Liver (tissue), 9 donors: Measurements from ENCODE around the gene COPB2. TPM values are rescaled to one million over a fixed set of nuclear protein-coding genes. Genes with fewer than 3 reads are reported as not detected.

Experiments
- DNase-seq: peaks from one replicate; pipeline ENCODE4 v3.0.0-alpha.2; 2017; ENCODE audit warnings: low spot score
- H3K27ac ChIP-seq, 2 donors: one replicate each; pipeline ENCODE4 v1.7.0; 2013; ENCODE audit warnings: inconsistent platforms in 2 of 2, low read length in 2 of 2, control low read depth in 1 of 2, low read depth in 1 of 2, mild to moderate bottlenecking in 1 of 2
- H3K27me3 ChIP-seq, 4 donors: one replicate each; pipeline versions ENCODE4 v1.6.1 to v1.7.0; 2013; ENCODE audit warnings: low read length in 3 of 4, inconsistent platforms in 1 of 4, mild to moderate bottlenecking in 1 of 4, moderate library complexity in 1 of 4; ENCODE audit not compliant: control insufficient read depth in 4 of 4, insufficient read depth in 4 of 4
- H3K36me3 ChIP-seq, 4 donors: one replicate each; pipeline versions ENCODE4 v1.6.1 to v1.7.0; 2013; ENCODE audit warnings: low read length in 3 of 4, mild to moderate bottlenecking in 3 of 4, low read depth in 1 of 4, moderate library complexity in 1 of 4; ENCODE audit not compliant: control insufficient read depth in 4 of 4, insufficient read depth in 3 of 4
- H3K4me1 ChIP-seq, 4 donors: one replicate each; pipeline versions ENCODE4 v1.6.1 to v1.7.0; 2013; ENCODE audit warnings: low read length in 3 of 4, mild to moderate bottlenecking in 3 of 4, moderate library complexity in 1 of 4; ENCODE audit not compliant: control insufficient read depth in 4 of 4, insufficient read depth in 4 of 4
- H3K4me3 ChIP-seq, 3 donors: one replicate each; pipeline versions ENCODE4 v1.6.1 to v1.7.0; 2013; ENCODE audit warnings: low read length in 3 of 3, control low read depth in 1 of 3, low read depth in 1 of 3, mild to moderate bottlenecking in 1 of 3
- H3K9ac ChIP-seq, 2 donors: one replicate each; pipeline ENCODE4 v1.7.0; 2013; ENCODE audit warnings: low read length in 2 of 2, mild to moderate bottlenecking in 2 of 2, moderate library complexity in 2 of 2, control low read depth in 1 of 2, low read depth in 1 of 2
- H3K9me3 ChIP-seq, 4 donors: one replicate each; pipeline versions ENCODE4 v1.6.1 to v1.7.0; 2013; ENCODE audit warnings: low read length in 3 of 4; ENCODE audit not compliant: control insufficient read depth in 4 of 4
- CTCF ChIP-seq: fragments of 150-350 bp; IDR thresholded peaks from 2 replicates; pipeline ENCODE4 v1.5.1; 2017; ENCODE audit warnings: improper control_type of control experiment, low read depth, low read length; ENCODE audit not compliant: missing input control
- EGR1 ChIP-seq, 2 donors: IDR thresholded peaks; 2 replicates each; pipeline ENCODE4 v1.6.1; 2016 to 2018; ENCODE audit warnings: antibody characterized with exemption in 2 of 2, low read depth in 2 of 2
- GABPA ChIP-seq, 2 donors: IDR thresholded peaks in 1 of 2; conservative IDR thresholded peaks in 1 of 2; 2 replicates each; pipeline ENCODE4 v1.6.1; 2016; ENCODE audit warnings: antibody characterized with exemption in 2 of 2, mild to moderate bottlenecking in 1 of 2, moderate library complexity in 1 of 2
- JUND ChIP-seq, 2 donors: IDR thresholded peaks; 2 replicates each; pipeline ENCODE4 v1.6.1; 2016; ENCODE audit warnings: antibody characterized with exemption in 2 of 2
- MAX ChIP-seq: IDR thresholded peaks from 2 replicates; pipeline ENCODE4 v1.6.1; 2016; ENCODE audit warnings: antibody characterized with exemption
- RAD21 ChIP-seq, 2 donors: IDR thresholded peaks; 2 replicates each; pipeline ENCODE4 v1.6.1; 2016; ENCODE audit warnings: antibody characterized with exemption in 2 of 2, mild to moderate bottlenecking in 2 of 2
- YY1 ChIP-seq: IDR thresholded peaks from 2 replicates; pipeline ENCODE4 v1.6.1; 2016; ENCODE audit warnings: antibody characterized with exemption, mild to moderate bottlenecking
- WGBS: extraction: QIAGEN DNeasy Blood & Tissue Kit; methylation state at CpG from one replicate; pipeline ENCODE4 v1.1.7; 2013; 5-methylcytosine and 5-hydroxymethylcytosine counted together
- polyA plus RNA-seq, 2 donors: library from polyadenylated mRNA; stranded (reverse) in 1 of 2; unstranded in 1 of 2; fragments of 200-250 nt in 1 of 2; fragments of >200 nt in 1 of 2; fragmentation: Nextera tagmentation in 1 of 2; extraction: Ambion mirVana in 1 of 2; gene quantifications; one replicate each; pipeline versions ENCODE4 v1.2.1 to v1.2.3, GENCODE V29; 2013 to 2015
- total RNA-seq, 2 donors: library from RNA; depleted of rRNA; stranded (reverse); fragments of >200 nt; gene quantifications; one replicate each; pipeline ENCODE4 v1.2.3, GENCODE V29; 2014
- TF ChIP-seq, protein P1 (sequence below): IDR thresholded peaks from 2 replicates; pipeline ENCODE4 v1.6.1; 2016; ENCODE audit warnings: antibody characterized with exemption
- donor health status: healthy.
- donor health status: healthy.
- donor health status: healthy.
- donor health status: healthy.
- donor health status: healthy.

The COPB2 gene
- total and polyA plus RNA-seq, 4 donors, result 45.4 to 145 (median 72.0) TPM

DNA sequence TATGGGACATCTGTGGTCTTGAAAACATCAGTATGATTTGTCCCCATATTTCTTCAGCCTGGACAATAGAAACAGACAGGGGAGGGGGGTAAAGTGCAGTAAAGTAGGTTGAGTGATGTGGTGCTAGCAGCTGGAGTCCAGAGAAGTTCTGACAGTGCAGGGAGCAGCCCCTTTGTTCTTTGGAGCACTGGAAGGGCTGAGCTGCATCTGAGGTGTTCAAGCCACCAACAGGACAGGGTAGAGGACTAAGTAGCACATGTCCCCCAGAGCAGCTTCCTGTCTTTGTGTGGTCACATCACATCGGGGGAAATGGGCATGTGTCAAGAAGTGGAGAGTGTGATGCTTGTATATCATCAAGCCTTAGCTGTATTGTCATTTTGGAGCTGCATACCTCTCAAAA lies 33.6 kb downstream of the COPB2 start (continued):
- TF ChIP-seq GABPA (IDR thresholded peaks at IDR 0.05 in 1 of 2, conservative IDR thresholded peaks at IDR 0.05 in 1 of 2), result no peak

- no peak overlapping the region for H3K27ac ChIP-seq
- WGBS, result 64% methylated on average over 4 of the region's 4 CpGs
- no peak overlapping the region for H3K4me3 ChIP-seq
- H3K9ac ChIP-seq, result no peak overlapping the region
- peaks cover 6 to 88% (median 77%) of the 10 kb centered on the region in 4 donors for H3K36me3 ChIP-seq
- peaks cover 0 to 1% (median 0%) of the 10 kb centered on the region in 4 donors for H3K4me1 ChIP-seq
- no peaks in the 10 kb centered on the region for H3K27me3 ChIP-seq
- no peak for TF ChIP-seq MAX
- no peak for TF ChIP-seq YY1
- TF ChIP-seq, protein P1, sequence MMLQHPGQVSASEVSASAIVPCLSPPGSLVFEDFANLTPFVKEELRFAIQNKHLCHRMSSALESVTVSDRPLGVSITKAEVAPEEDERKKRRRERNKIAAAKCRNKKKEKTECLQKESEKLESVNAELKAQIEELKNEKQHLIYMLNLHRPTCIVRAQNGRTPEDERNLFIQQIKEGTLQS, result peak; percentile 39
- DNase-seq, result no peak
- H3K9me3 ChIP-seq, result no peaks in the 10 kb centered on the region
Observed at GRCh38 chr3:139355476-139355875, 34.0 kb downstream of the COPB2 start.

- TF ChIP-seq EGR1 (IDR thresholded peaks at IDR 0.05; ENCODE audit: low read depth in 2 of 2) (no peak), JUND (IDR thresholded peaks at IDR 0.05) (no peak)
- Histone ChIP-seq H3K27me3 (no peaks in the 10 kb centered on the region), H3K4me1 (peaks cover 0 to 1% (median 0%) of the 10 kb centered on the region in 4 donors), H3K27ac (no peak overlapping the region), H3K36me3 (peaks cover 6 to 85% (median 76%) of the 10 kb centered on the region in 4 donors), H3K4me3 (no peak overlapping the region), H3K9ac (no peak overlapping the region), H3K9me3 (no peaks in the 10 kb centered on the region)
- WGBS, result 96% methylated on average over 4 of the region's 4 CpGs
- DNase-seq, result no peak
Observed at GRCh38 chr3:139354661-139355060, 34.8 kb downstream of the COPB2 start.

GRCh38 chr3:139353920-139354556 lies 35.4 kb downstream of the COPB2 start:
- H3K9ac ChIP-seq, result no peak overlapping the region
- no peak overlapping the region for H3K27ac ChIP-seq
- DNase-seq, result no peak
- no peaks in the 10 kb centered on the region for H3K27me3 ChIP-seq
- TF ChIP-seq MAX, result no peak
- peak; percentile 60 for TF ChIP-seq CTCF
- peak; percentile 65 to 75 for TF ChIP-seq RAD21 (IDR thresholded peaks at IDR 0.05)
- no peak overlapping the region for H3K4me3 ChIP-seq
- 73% methylated on average over 3 of the region's 3 CpGs for WGBS
- no peaks in the 10 kb centered on the region for H3K9me3 ChIP-seq
- H3K36me3 ChIP-seq, result peaks cover 6 to 82% (median 73%) of the 10 kb centered on the region in 4 donors
- peaks cover 0 to 1% (median 0%) of the 10 kb centered on the region in 4 donors for H3K4me1 ChIP-seq
